ENCODE results near the gene KCNE3. TPM values are rescaled to one million over a fixed set of nuclear protein-coding genes. Genes with fewer than 3 reads are reported as not detected.

KCNE3 gene
- total RNA-seq, 1 donor from 2014 or later = 0.26 TPM

- Histone ChIP-seq H3K4me3 (ENCODE audit: low read depth, low read length) (no peak overlapping the region), H3K27me3 (ENCODE audit: control insufficient read depth, insufficient read depth, low read length) (peaks cover 17% of the 10 kb centered on the region), H3K36me3 (ENCODE audit: control insufficient read depth, insufficient read depth, low read length) (no peaks in the 10 kb centered on the region)
- FAIRE-seq (no peak), DNase-seq (ENCODE audit: low read depth) (no peak)
- no peak for TF ChIP-seq CTCF (IDR thresholded peaks at IDR 0.05; ENCODE audit: insufficient read depth, low read length, severe bottlenecking)
These were observed 4.1 kb downstream of the KCNE3 start for GRCh38 chr11:74463216-74463615.

GRCh38 chr11:74462631-74463030 is 4.7 kb downstream of the KCNE3 start:
- DNase-seq (ENCODE audit: low read depth) (no peak), FAIRE-seq (no peak)
- Histone ChIP-seq H3K27me3 (ENCODE audit: control insufficient read depth, insufficient read depth, low read length) (peaks cover 14% of the 10 kb centered on the region), H3K36me3 (ENCODE audit: control insufficient read depth, insufficient read depth, low read length) (no peaks in the 10 kb centered on the region), H3K4me3 (ENCODE audit: low read depth, low read length) (no peak overlapping the region)
- TF ChIP-seq CTCF (IDR thresholded peaks at IDR 0.05; ENCODE audit: insufficient read depth, low read length, severe bottlenecking) = no peak

- FAIRE-seq (no peak), DNase-seq (ENCODE audit: low read depth) (no peak)
- H3K4me3 ChIP-seq (ENCODE audit: low read depth, low read length) = no peak overlapping the region
- TF ChIP-seq CTCF (IDR thresholded peaks at IDR 0.05; ENCODE audit: insufficient read depth, low read length, severe bottlenecking) = no peak
- peaks cover 12% of the 10 kb centered on the region for H3K27me3 ChIP-seq (ENCODE audit: control insufficient read depth, insufficient read depth, low read length)
- no peaks in the 10 kb centered on the region for H3K36me3 ChIP-seq (ENCODE audit: control insufficient read depth, insufficient read depth, low read length)
These were observed 5.3 kb downstream of the KCNE3 start for GRCh38 chr11:74462009-74462408.

GRCh38 chr11:74460481-74461154 is 6.7 kb downstream of the KCNE3 start:
- FAIRE-seq (no peak), DNase-seq (ENCODE audit: low read depth) (peak; percentile 28)
- H3K36me3 ChIP-seq (ENCODE audit: control insufficient read depth, insufficient read depth, low read length) = no peaks in the 10 kb centered on the region
- no peak overlapping the region for H3K4me3 ChIP-seq (ENCODE audit: low read depth, low read length)
- H3K27me3 ChIP-seq (ENCODE audit: control insufficient read depth, insufficient read depth, low read length) = peaks cover 8% of the 10 kb centered on the region
- TF ChIP-seq CTCF (IDR thresholded peaks at IDR 0.05; ENCODE audit: insufficient read depth, low read length, severe bottlenecking) = no peak

GRCh38 chr11:74460065-74460464 is 7.3 kb downstream of the KCNE3 start:
- TF ChIP-seq CTCF (IDR thresholded peaks at IDR 0.05; ENCODE audit: insufficient read depth, low read length, severe bottlenecking) = no peak
- FAIRE-seq = no peak

GRCh38 chr11:74459584-74459983 is 7.8 kb downstream of the KCNE3 start:
- FAIRE-seq (no peak), DNase-seq (ENCODE audit: low read depth) (no peak)
- no peaks in the 10 kb centered on the region for H3K36me3 ChIP-seq (ENCODE audit: control insufficient read depth, insufficient read depth, low read length)
- H3K27me3 ChIP-seq (ENCODE audit: control insufficient read depth, insufficient read depth, low read length) = peaks cover 6% of the 10 kb centered on the region
- H3K4me3 ChIP-seq (ENCODE audit: low read depth, low read length) = no peak overlapping the region
- TF ChIP-seq CTCF (IDR thresholded peaks at IDR 0.05; ENCODE audit: insufficient read depth, low read length, severe bottlenecking) = no peak

More at GRCh38 chr11:74460065-74460464, 7.3 kb downstream of the KCNE3 start:
- no peaks in the 10 kb centered on the region for H3K36me3 ChIP-seq (ENCODE audit: control insufficient read depth, insufficient read depth, low read length)
- no peak for DNase-seq (ENCODE audit: low read depth)
- H3K27me3 ChIP-seq (ENCODE audit: control insufficient read depth, insufficient read depth, low read length) = peaks cover 8% of the 10 kb centered on the region
- H3K4me3 ChIP-seq (ENCODE audit: low read depth, low read length) = no peak overlapping the region

All from bronchial epithelial cell (primary cell).